NCI-H82 treated with DMSO at 0.1 percent for 48 hours (cell line): ENCODE results near the gene RGS3.
"Not testable (repeated sequence)": the region's sequence is repeated elsewhere in the genome, so short reads cannot be mapped to it uniquely, and the experiment has no call there.

Experiments used
- DNase-seq: peaks from one replicate; lab custom pipeline; 2025; ENCODE audit not compliant: unreplicated experiment; lab: John Stamatoyannopoulos, UW

Gene RGS3

GRCh38 chr9:113486327-113486726 lies 22.8 kb downstream of the RGS3 start:
- no peak for DNase-seq

DNA sequence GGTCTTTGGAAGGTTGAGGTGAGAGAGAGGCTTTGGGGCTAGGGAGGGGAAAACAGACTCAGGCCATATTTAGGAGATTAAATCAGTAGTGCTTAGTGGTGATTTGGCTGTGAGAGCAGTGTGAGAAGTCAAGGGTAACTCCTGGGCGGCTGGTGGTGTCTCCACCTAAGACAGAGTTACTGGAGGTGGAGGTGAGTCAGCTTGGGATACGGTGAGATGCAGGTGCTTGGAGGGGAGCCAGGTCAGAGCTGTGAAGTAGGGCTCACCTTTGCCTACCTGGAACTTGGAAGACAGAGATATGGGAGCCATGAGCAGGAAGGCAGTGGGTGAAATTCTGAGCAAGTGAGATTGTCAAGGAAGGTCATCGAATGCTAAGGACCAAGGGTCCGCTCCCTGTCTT lies 24.5 kb downstream of the RGS3 start:
- no peak for DNase-seq

DNA sequence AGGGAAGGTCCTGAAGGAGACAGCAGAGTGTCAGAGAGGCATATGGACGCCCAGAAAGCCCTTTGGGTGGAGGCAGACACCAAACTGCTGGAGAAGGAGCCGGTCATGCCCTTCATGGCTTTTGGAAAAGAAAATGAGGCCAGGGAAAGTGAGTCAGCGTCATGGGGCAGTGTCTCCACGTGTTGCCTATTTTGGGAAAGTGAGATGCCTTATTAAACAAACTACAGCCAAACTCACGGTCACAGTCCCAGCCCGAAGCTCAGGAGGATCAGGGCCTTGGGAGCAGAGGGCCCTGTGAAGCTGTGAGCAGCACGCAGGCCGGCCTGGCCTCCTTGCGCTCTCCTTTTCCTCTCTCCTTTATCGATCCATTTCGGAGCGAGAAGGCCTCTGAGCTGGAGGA lies 25.0 kb downstream of the RGS3 start:
- DNase-seq: no peak

DNA sequence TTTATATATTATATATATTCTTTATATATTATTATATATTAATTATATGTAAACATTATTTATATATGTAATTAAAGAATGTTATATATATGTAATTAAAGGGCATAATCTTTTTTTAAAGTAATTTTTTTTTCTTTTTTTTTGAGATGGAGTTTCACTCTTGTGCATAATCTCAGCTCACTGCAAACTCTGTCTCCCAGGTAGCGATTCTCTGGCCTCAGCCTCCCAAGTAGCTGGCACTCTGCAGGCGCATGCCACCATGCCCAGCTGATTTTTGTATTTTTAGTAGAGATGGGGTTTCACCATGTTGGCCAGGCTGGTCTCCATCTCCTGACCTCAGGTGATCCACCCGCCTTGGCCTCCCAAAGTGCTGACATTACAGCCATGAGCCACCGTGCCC lies 27.6 kb downstream of the RGS3 start:
- not testable (repeated sequence) for DNase-seq

DNA sequence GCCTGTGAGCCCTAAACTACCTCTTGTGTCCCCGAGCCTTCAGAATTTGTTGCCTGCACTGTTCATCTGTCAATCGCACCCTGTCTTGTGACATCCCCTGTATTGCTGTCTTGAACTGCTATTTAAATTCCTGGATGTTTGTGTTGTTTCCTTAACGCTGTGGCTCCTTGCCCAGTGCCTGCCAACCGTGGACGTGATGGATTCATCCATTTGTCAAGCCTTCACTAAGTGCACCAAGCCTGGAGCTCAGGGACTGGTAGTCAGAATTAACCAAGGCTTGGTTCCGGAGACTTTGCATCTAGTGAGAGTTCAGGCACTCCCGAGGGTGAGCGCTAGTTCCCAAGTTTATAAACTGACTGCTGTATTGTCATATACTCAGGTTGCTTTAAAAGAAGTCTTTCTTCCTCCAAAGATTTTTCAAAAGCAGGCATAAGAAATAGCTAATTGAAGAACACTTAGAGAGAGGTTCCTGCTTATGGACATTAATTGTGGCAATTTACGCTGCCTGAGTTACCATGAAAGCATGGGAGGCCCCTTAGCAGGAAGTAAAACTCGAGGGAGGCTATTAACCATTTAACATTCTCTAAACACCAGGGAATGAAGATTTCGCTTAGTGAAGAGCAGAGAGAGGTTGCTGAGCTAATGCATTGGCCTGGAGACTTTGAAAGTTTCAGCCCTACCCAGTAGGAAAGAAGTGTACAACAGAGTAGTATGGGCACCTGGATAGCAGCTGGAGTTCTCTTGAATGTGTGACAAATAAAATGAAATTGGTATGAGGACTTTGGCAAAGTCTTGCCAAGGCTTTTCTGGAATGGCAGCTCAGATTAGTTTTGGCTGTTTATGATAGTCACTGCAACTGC lies 29.0 kb downstream of the RGS3 start:
- no peak for DNase-seq

DNA sequence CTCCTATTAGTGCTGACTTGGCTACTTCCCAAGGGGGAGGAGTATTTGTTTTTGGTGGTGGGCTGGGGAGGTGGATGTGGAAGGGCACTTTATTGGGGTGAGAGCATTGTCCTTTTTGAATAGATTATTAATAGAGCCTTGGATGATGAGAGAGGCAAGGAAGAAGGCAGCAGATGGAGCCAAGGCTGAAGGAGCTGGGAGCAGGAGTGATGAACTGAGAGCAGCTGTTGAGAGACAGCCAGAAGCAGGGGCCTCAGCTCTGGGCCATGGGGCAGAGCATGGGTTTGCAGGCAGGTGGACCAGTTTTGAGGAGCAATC lies 29.6 kb downstream of the RGS3 start:
- no peak for DNase-seq

- no peak for DNase-seq
These were observed 32.0 kb downstream of the RGS3 start for GRCh38 chr9:113495526-113495925.

- no peak for DNase-seq
These were observed 33.5 kb downstream of the RGS3 start for GRCh38 chr9:113497051-113497450.

DNA sequence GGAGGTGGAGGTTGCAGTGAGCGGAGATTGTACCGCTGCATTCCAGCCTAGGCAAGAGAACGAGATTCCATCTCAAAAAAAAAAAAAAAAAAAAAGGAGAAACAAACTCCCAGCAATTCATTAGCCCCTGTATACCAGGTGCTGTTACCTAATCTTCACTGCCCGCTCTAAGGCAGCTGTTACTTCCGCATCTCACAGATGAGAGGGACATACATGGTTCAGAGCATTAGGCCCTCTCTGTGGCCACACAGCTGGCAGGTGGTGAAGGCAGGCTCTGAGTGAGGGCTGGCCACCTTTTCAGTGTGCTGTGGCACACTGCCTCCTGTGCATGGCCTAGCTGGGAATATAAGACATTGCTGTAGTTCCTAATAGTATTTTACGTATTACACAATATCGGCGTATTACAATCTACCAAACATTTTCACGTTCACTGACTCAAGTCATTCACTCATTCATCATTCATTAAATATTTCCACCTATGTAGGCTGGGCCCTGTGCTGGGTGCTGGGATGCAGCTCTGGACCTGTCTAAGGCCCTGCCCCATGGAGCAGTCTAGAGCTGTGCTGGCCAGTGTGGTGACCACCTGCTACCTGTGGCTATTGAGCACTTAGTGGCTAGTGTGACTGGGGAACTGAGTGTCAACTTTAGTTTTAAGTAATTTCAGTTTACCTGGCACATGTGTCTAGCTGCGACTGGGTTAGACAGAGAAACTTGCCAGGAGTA lies 35.8 kb downstream of the RGS3 start:
- DNase-seq: no peak

GRCh38 chr9:113499876-113500497 lies 36.5 kb downstream of the RGS3 start:
- no peak for DNase-seq

GRCh38 chr9:113501129-113501686 lies 37.7 kb downstream of the RGS3 start:
- no peak for DNase-seq

- no peak for DNase-seq
These were observed 38.3 kb downstream of the RGS3 start for GRCh38 chr9:113501852-113502251.

- DNase-seq: no peak
These were observed 39.0 kb downstream of the RGS3 start for GRCh38 chr9:113502427-113503034.

DNA sequence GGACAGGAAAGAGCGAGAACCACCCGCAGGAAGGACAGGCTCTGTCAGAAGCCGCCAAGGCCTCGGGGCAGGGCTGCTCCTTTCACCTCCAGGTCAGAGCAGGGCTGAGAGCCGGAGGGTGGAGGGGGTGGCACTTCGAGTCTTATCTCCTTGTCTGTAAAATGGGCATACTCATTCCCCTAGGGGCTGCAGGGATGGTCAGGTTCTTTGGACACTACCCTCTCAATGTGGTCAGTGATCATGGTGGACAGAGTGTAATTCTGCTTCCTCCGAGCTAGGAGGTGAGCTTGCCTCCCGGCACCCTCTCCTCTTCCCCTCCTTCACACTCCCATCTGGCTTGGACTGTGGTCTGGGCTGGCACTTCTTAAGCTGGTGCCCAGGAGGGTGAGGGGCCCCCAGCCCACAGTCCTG lies 39.6 kb downstream of the RGS3 start:
- no peak for DNase-seq

DNA sequence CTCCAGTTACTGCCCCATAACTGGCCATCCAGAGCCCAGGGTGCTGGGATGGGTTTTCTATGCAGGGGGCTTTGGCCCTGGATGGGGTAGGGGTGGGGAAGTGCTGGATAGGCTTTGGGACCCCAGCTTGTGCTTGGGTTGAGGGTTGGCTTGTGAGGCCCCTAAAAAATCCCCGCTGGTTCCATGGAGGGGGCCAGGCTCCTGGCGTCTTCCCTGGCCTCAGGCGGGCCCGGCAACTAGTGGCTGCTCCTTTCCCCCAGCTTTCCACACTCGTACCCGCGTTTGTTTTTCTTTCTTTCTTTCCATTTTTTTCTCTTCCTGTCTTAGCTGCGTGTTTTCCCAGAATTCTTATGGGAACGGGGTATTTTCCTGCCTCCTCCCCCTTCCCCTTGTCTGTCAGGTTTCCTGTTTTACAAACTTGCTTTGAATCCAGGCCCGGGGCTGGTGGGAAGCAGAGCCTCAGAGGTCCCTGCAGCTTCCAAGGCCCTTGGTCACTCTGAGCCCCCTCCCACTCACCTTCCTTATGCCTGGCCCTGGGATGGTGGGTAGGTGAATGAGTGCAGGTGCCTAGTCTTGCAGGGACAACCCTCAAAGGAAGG lies 40.2 kb downstream of the RGS3 start:
- no peak for DNase-seq

GRCh38 chr9:113504725-113505590 lies 41.4 kb downstream of the RGS3 start:
- DNase-seq: no peak

DNA sequence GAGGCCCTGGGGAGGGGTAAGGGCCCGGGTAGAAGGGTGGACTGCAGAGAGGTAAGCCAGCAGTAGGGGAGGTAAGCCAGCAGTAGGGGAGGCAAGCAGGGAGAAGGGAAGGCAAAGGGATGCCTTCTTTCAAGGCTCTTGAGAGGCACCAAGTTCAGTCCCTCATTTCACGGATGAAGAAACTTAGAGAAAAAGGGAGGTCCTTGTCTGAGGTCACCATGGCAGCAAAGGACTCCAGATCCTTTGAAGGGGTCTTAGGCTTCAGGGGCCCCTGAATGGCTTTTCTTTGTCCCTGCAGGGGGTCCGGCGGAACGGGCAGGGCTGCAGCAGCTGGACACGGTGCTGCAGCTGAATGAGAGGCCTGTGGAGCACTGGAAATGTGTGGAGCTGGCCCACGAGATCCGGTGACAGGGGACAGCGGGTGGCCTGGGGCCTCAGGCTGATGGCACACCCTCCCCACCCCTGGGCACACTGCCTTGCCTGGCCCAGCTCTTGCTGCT lies 42.6 kb downstream of the RGS3 start:
- no peak for DNase-seq

DNA sequence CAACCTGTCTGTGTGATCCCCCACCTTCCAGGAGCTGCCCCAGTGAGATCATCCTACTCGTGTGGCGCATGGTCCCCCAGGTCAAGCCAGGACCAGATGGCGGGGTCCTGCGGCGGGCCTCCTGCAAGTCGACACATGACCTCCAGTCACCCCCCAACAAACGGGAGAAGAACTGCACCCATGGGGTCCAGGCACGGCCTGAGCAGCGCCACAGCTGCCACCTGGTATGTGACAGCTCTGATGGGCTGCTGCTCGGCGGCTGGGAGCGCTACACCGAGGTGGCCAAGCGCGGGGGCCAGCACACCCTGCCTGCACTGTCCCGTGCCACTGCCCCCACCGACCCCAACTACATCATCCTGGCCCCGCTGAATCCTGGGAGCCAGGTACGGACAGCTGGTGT lies 43.7 kb downstream of the RGS3 start:
- DNase-seq: no peak

- DNase-seq: no peak
These were observed 44.7 kb downstream of the RGS3 start for GRCh38 chr9:113508111-113508749.
